ENCODE measurements around the gene KANSL1. TPM values are rescaled to one million over a fixed set of nuclear protein-coding genes. Genes with fewer than 3 reads are reported as not detected.
A peak's percentile ranks its signal among the peaks of the same experiment; 100 is the strongest.

KANSL1 gene
- total RNA-seq, 4 donors from 2014 or later, result 80.3 to 201 (median 146) TPM

- intact Hi-C loops (cut with DNase I; ENCODE audit: low total_unique reads), result no loop called here
- Histone ChIP-seq H3K4me3 (no peak overlapping the region), H3K36me3 (peaks cover 0 to 5% (median 0%) of the 10 kb centered on the region in 4 donors), H3K27ac (peak overlapping the region; percentile 64 to 80 (median 72)), H3K27me3 (no peaks in the 10 kb centered on the region), H3K9me3 (no peaks in the 10 kb centered on the region), H3K4me1 (peaks cover 16 to 66% (median 29%) of the 10 kb centered on the region in 4 donors)
- in situ Hi-C loops (cut with MboI; ENCODE audit: low pct_ligation_motif_present in 1 of 4, low pct_unique_long_range_greater_than_20kb in 1 of 4, low sequenced_read_pairs in 3 of 4), result loop anchor here in 1 of 4 donors (25.0 kb wide), 1 partner anchor 164 kb away; no protein-coding TSS in a partner anchor
- WGBS, 2 donors (ENCODE audit: low coverage in 1 of 2), result 75 to 96% methylated on average over 1 to 3 of the region's 3 CpGs
- no peak for DNase-seq
- no peak for TF ChIP-seq POLR2A (IDR thresholded peaks at IDR 0.05)
- TF ChIP-seq, protein P1, sequence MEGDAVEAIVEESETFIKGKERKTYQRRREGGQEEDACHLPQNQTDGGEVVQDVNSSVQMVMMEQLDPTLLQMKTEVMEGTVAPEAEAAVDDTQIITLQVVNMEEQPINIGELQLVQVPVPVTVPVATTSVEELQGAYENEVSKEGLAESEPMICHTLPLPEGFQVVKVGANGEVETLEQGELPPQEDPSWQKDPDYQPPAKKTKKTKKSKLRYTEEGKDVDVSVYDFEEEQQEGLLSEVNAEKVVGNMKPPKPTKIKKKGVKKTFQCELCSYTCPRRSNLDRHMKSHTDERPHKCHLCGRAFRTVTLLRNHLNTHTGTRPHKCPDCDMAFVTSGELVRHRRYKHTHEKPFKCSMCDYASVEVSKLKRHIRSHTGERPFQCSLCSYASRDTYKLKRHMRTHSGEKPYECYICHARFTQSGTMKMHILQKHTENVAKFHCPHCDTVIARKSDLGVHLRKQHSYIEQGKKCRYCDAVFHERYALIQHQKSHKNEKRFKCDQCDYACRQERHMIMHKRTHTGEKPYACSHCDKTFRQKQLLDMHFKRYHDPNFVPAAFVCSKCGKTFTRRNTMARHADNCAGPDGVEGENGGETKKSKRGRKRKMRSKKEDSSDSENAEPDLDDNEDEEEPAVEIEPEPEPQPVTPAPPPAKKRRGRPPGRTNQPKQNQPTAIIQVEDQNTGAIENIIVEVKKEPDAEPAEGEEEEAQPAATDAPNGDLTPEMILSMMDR (IDR thresholded peaks at IDR 0.05), result no peak
- TF ChIP-seq EP300 (IDR thresholded peaks at IDR 0.05; ENCODE audit: low read depth), result no peak
- no peak for TF ChIP-seq POLR2AphosphoS5 (IDR thresholded peaks at IDR 0.05)
Measured at GRCh38 chr17:46201491-46201890, 8.3 kb upstream of the KANSL1 start.

- H3K27ac ChIP-seq, result peak overlapping the region; percentile 22 to 53 (median 33)
- no peak for DNase-seq
- no peak for TF ChIP-seq POLR2AphosphoS5 (IDR thresholded peaks at IDR 0.05)
- TF ChIP-seq EP300 (IDR thresholded peaks at IDR 0.05; ENCODE audit: low read depth), result no peak
- TF ChIP-seq POLR2A (IDR thresholded peaks at IDR 0.05), result no peak
- TF ChIP-seq, protein P1 (IDR thresholded peaks at IDR 0.05), result no peak
- in situ Hi-C loops (cut with MboI; ENCODE audit: low pct_ligation_motif_present in 1 of 4, low pct_unique_long_range_greater_than_20kb in 1 of 4, low sequenced_read_pairs in 3 of 4) (loop anchor here in 1 of 4 donors (25.0 kb wide), 1 partner anchor 163 kb away; no protein-coding TSS in a partner anchor), intact Hi-C loops (cut with DNase I; ENCODE audit: low total_unique reads) (no loop called here)
- H3K9me3 ChIP-seq, result no peaks in the 10 kb centered on the region
- H3K4me3 ChIP-seq, result no peak overlapping the region
- 26 to 64% methylated on average over 4 to 7 of the region's 7 CpGs for WGBS, 2 donors (ENCODE audit: low coverage in 1 of 2)
- no peaks in the 10 kb centered on the region for H3K36me3 ChIP-seq
- peaks cover 16 to 71% (median 32%) of the 10 kb centered on the region in 4 donors for H3K4me1 ChIP-seq
- no peaks in the 10 kb centered on the region for H3K27me3 ChIP-seq
Measured at GRCh38 chr17:46200197-46200596, 7.0 kb upstream of the KANSL1 start.

DNA sequence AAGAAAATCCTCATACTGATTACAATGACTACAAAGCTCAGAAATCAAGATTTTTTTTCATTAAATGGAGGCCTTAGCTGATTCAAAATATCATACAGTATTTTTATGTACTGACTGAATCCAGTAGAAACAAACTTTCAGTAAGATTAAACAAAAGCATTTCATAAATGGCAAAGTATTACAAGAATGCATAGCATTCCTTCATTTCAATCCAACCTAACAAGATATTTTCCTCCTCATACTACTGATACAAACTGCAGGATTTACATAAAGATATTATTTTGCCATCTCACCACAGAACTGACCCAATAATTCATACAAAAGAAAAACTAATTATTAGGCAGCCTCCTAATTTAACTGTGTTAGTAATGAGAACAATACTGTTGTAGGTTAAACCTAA, 6.2 kb upstream of the KANSL1 start:
- H3K36me3 ChIP-seq, result no peaks in the 10 kb centered on the region
- H3K27me3 ChIP-seq, result no peaks in the 10 kb centered on the region
- H3K4me3 ChIP-seq, result no peak overlapping the region
- no peak for DNase-seq
- peaks cover 24 to 72% (median 37%) of the 10 kb centered on the region in 4 donors for H3K4me1 ChIP-seq
- no peak overlapping the region for H3K27ac ChIP-seq
- H3K9me3 ChIP-seq, result no peaks in the 10 kb centered on the region
- intact Hi-C loops (cut with DNase I; ENCODE audit: low total_unique reads) (no loop called here), in situ Hi-C loops (cut with MboI; ENCODE audit: low pct_ligation_motif_present in 1 of 4, low pct_unique_long_range_greater_than_20kb in 1 of 4, low sequenced_read_pairs in 3 of 4) (no loop called here)
- TF ChIP-seq EP300 (IDR thresholded peaks at IDR 0.05; ENCODE audit: low read depth) (no peak), POLR2AphosphoS5 (IDR thresholded peaks at IDR 0.05) (no peak), POLR2A (IDR thresholded peaks at IDR 0.05) (no peak)
- TF ChIP-seq, protein P1 (IDR thresholded peaks at IDR 0.05), result no peak

DNA sequence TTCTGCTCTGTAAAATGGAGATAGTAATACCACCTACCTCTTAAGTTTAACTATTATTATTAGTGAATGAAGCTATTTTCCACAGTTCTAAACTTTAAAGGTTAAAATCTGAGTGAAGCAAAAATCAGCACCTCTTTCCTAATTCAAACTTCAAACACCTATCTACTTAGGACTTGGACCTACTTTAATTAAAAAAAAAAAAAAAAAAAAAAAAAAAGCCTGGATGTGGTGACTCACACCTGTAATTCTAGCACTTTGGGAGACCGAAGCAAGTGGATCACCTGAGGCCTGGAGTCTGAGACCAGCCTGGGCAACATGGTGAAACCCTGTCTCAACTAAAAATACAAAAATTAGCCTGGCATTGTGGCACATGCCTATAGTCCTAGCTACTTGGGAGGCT, 5.0 kb upstream of the KANSL1 start:
- DNase-seq, result no peak
- no peak overlapping the region for H3K27ac ChIP-seq
- no peak overlapping the region for H3K4me3 ChIP-seq
- peaks cover 27 to 66% (median 38%) of the 10 kb centered on the region in 4 donors for H3K4me1 ChIP-seq
- in situ Hi-C loops (cut with MboI; ENCODE audit: low pct_ligation_motif_present in 1 of 4, low pct_unique_long_range_greater_than_20kb in 1 of 4, low sequenced_read_pairs in 3 of 4) (no loop called here), intact Hi-C loops (cut with DNase I; ENCODE audit: low total_unique reads) (no loop called here)
- H3K36me3 ChIP-seq, result no peaks in the 10 kb centered on the region
- H3K9me3 ChIP-seq, result no peaks in the 10 kb centered on the region
- H3K27me3 ChIP-seq, result no peaks in the 10 kb centered on the region
- TF ChIP-seq EP300 (IDR thresholded peaks at IDR 0.05; ENCODE audit: low read depth), result no peak
- no peak for TF ChIP-seq POLR2A (IDR thresholded peaks at IDR 0.05)
- no peak for TF ChIP-seq POLR2AphosphoS5 (IDR thresholded peaks at IDR 0.05)
- TF ChIP-seq, protein P1 (IDR thresholded peaks at IDR 0.05), result no peak
- WGBS, 2 donors (ENCODE audit: low coverage in 1 of 2), result 95% methylated on average over 1 of the region's 1 CpG; no CpG with 5 or more reads in 1 of the 2 donors

All from transverse colon (tissue), 4 donors.